ENCODE data around the gene RTN4R. TPM values are rescaled to one million over a fixed set of nuclear protein-coding genes. Genes with fewer than 3 reads are reported as not detected.

Gene RTN4R
- total and polyA plus RNA-seq, 9 of the 15 experiments (the other 6 are each of a cell fraction or from before 2014, with no cell fraction given): 0.04 to 2.8 (median 1.4) TPM; not detected in 3

DNA sequence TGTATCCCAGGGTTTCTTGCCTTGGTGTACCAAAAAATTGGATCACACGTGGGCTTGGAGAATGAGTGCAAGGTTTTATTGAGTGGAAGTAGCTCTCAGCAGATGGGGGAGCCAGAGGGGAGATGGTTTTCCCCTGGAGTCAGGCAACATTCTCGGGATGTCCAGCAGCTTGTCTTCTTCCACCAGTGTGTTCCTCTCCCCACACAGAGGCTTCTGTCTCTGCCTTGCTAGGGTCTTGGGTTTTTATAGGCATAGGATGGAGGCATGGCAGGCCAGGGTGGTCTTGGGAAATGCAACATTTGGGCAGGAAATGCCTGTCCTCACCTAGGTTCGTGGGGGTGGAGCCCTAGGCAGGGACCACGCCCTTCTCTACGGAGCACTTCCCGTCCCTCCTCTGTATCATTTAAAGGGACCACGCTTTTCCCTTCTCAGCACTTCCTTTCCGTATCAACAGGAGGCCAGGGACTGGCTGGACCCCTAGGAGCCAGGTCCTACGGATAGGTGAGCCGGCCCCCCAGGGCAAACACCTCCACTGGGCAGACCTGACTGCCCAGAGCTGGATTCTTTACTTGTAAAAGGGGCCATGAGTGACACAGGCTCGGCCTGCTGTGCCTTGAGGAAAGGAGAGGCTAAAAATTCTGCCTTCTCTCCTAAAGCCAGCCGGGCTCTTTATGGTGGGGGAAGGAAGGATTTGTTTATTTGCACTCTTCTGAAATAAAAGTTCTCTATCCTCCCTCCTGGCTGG, 62.0 kb downstream of the RTN4R start (continued):
- no peak for TF ChIP-seq NR2C2 (CRISPR knock-in tag; IDR thresholded peaks at IDR 0.05)
- peak; percentile 76 for TF ChIP-seq NR2C2 (tag; IDR thresholded peaks at IDR 0.05)
- peak; percentile 89 for TF ChIP-seq CHCHD3 (CRISPR knock-in tag; IDR thresholded peaks at IDR 0.05)
- no peak for TF ChIP-seq CHD4 (IDR thresholded peaks at IDR 0.05; ENCODE audit: insufficient read depth, insufficient replicate concordance, low read depth, low read length, poor library complexity, severe bottlenecking)
- peak; percentile 88 for TF ChIP-seq ZNF830 (CRISPR knock-in tag; IDR thresholded peaks at IDR 0.05)
- TF ChIP-seq, protein P1, sequence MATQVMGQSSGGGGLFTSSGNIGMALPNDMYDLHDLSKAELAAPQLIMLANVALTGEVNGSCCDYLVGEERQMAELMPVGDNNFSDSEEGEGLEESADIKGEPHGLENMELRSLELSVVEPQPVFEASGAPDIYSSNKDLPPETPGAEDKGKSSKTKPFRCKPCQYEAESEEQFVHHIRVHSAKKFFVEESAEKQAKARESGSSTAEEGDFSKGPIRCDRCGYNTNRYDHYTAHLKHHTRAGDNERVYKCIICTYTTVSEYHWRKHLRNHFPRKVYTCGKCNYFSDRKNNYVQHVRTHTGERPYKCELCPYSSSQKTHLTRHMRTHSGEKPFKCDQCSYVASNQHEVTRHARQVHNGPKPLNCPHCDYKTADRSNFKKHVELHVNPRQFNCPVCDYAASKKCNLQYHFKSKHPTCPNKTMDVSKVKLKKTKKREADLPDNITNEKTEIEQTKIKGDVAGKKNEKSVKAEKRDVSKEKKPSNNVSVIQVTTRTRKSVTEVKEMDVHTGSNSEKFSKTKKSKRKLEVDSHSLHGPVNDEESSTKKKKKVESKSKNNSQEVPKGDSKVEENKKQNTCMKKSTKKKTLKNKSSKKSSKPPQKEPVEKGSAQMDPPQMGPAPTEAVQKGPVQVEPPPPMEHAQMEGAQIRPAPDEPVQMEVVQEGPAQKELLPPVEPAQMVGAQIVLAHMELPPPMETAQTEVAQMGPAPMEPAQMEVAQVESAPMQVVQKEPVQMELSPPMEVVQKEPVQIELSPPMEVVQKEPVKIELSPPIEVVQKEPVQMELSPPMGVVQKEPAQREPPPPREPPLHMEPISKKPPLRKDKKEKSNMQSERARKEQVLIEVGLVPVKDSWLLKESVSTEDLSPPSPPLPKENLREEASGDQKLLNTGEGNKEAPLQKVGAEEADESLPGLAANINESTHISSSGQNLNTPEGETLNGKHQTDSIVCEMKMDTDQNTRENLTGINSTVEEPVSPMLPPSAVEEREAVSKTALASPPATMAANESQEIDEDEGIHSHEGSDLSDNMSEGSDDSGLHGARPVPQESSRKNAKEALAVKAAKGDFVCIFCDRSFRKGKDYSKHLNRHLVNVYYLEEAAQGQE (IDR thresholded peaks at IDR 0.05; ENCODE audit: borderline replicate concordance): no peak
- TF ChIP-seq, protein P1 (CRISPR knock-in tag; IDR thresholded peaks at IDR 0.05; ENCODE audit: low read depth): peak; percentile 77; the same call in 1 of the 2 replicates
- TF ChIP-seq KLF1 (tag; IDR thresholded peaks at IDR 0.05): peak; percentile 98
- TF ChIP-seq OTX1 (CRISPR knock-in tag; IDR thresholded peaks at IDR 0.05): peak; percentile 65; the same call in 1 of the 2 replicates
- TF ChIP-seq NFATC3 (IDR thresholded peaks at IDR 0.05): no peak
- TF ChIP-seq, protein P2, sequence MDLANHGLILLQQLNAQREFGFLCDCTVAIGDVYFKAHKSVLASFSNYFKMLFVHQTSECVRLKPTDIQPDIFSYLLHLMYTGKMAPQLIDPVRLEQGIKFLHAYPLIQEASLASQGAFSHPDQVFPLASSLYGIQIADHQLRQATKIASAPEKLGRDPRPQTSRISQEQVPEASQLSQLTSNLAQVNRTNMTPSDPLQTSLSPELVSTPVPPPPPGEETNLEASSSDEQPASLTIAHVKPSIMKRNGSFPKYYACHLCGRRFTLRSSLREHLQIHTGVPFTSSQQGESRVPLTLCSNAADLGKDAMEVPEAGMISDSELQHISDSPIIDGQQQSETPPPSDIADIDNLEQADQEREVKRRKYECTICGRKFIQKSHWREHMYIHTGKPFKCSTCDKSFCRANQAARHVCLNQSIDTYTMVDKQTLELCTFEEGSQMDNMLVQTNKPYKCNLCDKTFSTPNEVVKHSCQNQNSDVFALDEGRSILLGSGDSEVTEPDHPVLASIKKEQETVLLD (IDR thresholded peaks at IDR 0.05): no peak; the same call in none of the 2 replicates
- TF ChIP-seq SRSF3 (IDR thresholded peaks at IDR 0.05; ENCODE audit: insufficient read depth, low read length): 0 out of 2 replicates have a peak, but pooled peaks have one; percentile 27

Measured in K562 (cell line).